Aorta (tissue), 5 donors: ENCODE measurements around the gene ELL. TPM values are rescaled to one million over a fixed set of nuclear protein-coding genes. Genes with fewer than 3 reads are reported as not detected.

Experiments used
- ATAC-seq: fragments of 200-7000 bp; cut with Tn5 transposase; one replicate; pipeline ENCODE4 v1.9.1; 2022; ENCODE audit warnings: moderate library complexity; ENCODE audit not compliant: low FRiP score
- DNase-seq, 2 donors: peaks; one replicate each; pipeline ENCODE4 v3.0.0-alpha.2; 2020
- H3K27ac ChIP-seq, 2 donors: one replicate each; pipeline ENCODE4 v1.5.1; 2013; ENCODE audit warnings: low read length in 2 of 2, mild to moderate bottlenecking in 2 of 2, moderate library complexity in 2 of 2, control low read depth in 1 of 2, inconsistent platforms in 1 of 2, low read depth in 1 of 2
- H3K27me3 ChIP-seq, 2 donors: one replicate each; pipeline ENCODE4 v1.6.1; 2013; ENCODE audit warnings: control low read depth in 1 of 2, low read length in 1 of 2, mild to moderate bottlenecking in 1 of 2, moderate library complexity in 1 of 2; ENCODE audit not compliant: insufficient read depth in 2 of 2, control insufficient read depth in 1 of 2
- H3K36me3 ChIP-seq, 2 donors: one replicate each; pipeline ENCODE4 v1.6.1; 2013; ENCODE audit warnings: control low read depth in 1 of 2, low read length in 1 of 2, mild to moderate bottlenecking in 1 of 2; ENCODE audit not compliant: insufficient read depth in 2 of 2, control insufficient read depth in 1 of 2
- H3K4me1 ChIP-seq, 2 donors: one replicate each; pipeline ENCODE4 v1.6.1; 2013; ENCODE audit warnings: low read length in 2 of 2, control low read depth in 1 of 2, mild to moderate bottlenecking in 1 of 2, moderate library complexity in 1 of 2; ENCODE audit not compliant: insufficient read depth in 2 of 2, control insufficient read depth in 1 of 2
- H3K4me3 ChIP-seq, 2 donors: one replicate each; pipeline ENCODE4 v1.5.1; 2013; ENCODE audit warnings: low read length in 2 of 2, control low read depth in 1 of 2, mild to moderate bottlenecking in 1 of 2
- H3K9me3 ChIP-seq: one replicate; pipeline ENCODE4 v1.6.1; 2013; ENCODE audit warnings: mild to moderate bottlenecking, low read length; ENCODE audit not compliant: control insufficient read depth
- WGBS, 2 donors: extraction: QIAGEN DNeasy Blood & Tissue Kit; methylation state at CpG; one replicate each; pipeline ENCODE4 v1.1.7; 2013; 5-methylcytosine and 5-hydroxymethylcytosine counted together
- intact Hi-C, 2 donors: fragments of 100-400 bp; cut with DNase I; formaldehyde crosslinking; loops; one replicate each; pipeline versions ENCODE4 v1.14.2 to v1.15.0; 2022
- polyA plus RNA-seq, 2 donors: library from polyadenylated mRNA; stranded (reverse); fragments of 200-250 nt; gene quantifications; one replicate each; pipeline ENCODE4 v1.2.3, GENCODE V29; 2013
- total RNA-seq, 2 donors: library from RNA; stranded (reverse); fragmentation: NEBNext Ultra II Directional; extraction: Animal tissue kit (Norgen Biotek cat#: 25700); gene quantifications; one replicate each; pipeline ENCODE4 v1.2.1, GENCODE V29; 2021
- donor health status: healthy with polysubstance abuse.
- donor health status: Bipolar disorder and iron deficiency.
- donor health status: DM: no; HTN: no; CAD: no.
- donor health status: DM: no; HTN: no; CAD: no.
- donor health status: DM: yes; HTN: yes; CAD: no.

Gene ELL
- total and polyA plus RNA-seq, 4 donors, result 7.3 to 37.9 (median 21.5) TPM

- H3K9me3 ChIP-seq, result no peaks in the 10 kb centered on the region
- intact Hi-C loops, result no loop called here
- WGBS, 2 donors, result 90 to 93% methylated on average over 22 of the region's 22 CpGs
- no peaks in the 10 kb centered on the region for H3K4me1 ChIP-seq
- H3K36me3 ChIP-seq, result peaks cover 0 to 6% of the 10 kb centered on the region in 2 donors
- ATAC-seq (no peak), DNase-seq (no peak)
- H3K4me3 ChIP-seq, result no peak overlapping the region
- H3K27ac ChIP-seq, result no peak overlapping the region
- no peaks in the 10 kb centered on the region for H3K27me3 ChIP-seq
Measured at GRCh38 chr19:18538115-18538514, 16.2 kb upstream of the ELL start.

GRCh38 chr19:18537431-18537830, 15.6 kb upstream of the ELL start:
- H3K4me3 ChIP-seq, result no peak overlapping the region
- WGBS, 2 donors, result 91 to 94% methylated on average over 17 of the region's 17 CpGs
- no peaks in the 10 kb centered on the region for H3K27me3 ChIP-seq
- H3K27ac ChIP-seq, result no peak overlapping the region
- intact Hi-C loops, result no loop called here
- DNase-seq (no peak), ATAC-seq (no peak)
- no peaks in the 10 kb centered on the region for H3K9me3 ChIP-seq
- H3K36me3 ChIP-seq, result peaks cover 0 to 13% of the 10 kb centered on the region in 2 donors
- no peaks in the 10 kb centered on the region for H3K4me1 ChIP-seq

DNA sequence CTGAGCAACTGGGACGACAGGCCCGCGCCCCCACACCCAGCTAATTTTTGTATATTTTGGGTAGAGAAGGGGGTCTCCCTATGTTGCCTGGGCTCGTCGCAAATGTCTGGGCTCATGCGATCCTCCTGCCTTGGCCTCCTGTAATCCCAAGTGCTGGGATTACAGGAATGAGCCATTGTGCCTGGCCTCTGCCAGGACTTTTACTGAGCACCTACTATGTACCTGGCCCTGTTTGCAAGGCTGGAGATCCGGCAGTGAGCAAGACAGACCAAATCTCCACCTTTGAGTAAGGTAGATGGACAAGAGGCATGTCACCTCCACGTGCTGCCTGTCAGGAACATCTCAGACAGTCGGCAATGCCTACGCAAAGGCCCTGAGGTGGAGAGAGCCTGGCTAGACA, 14.6 kb upstream of the ELL start:
- Histone ChIP-seq H3K4me1 (no peaks in the 10 kb centered on the region), H3K36me3 (peaks cover 0 to 13% of the 10 kb centered on the region in 2 donors), H3K27ac (no peak overlapping the region), H3K4me3 (no peak overlapping the region), H3K9me3 (no peaks in the 10 kb centered on the region), H3K27me3 (no peaks in the 10 kb centered on the region)
- DNase-seq (no peak), ATAC-seq (no peak)
- intact Hi-C loops, result no loop called here
- 93 to 95% methylated on average over 10 of the region's 10 CpGs for WGBS, 2 donors

- no peaks in the 10 kb centered on the region for H3K9me3 ChIP-seq
- no peak for DNase-seq
- H3K27me3 ChIP-seq, result no peaks in the 10 kb centered on the region
- H3K36me3 ChIP-seq, result peaks cover 0 to 11% of the 10 kb centered on the region in 2 donors
- no peak overlapping the region for H3K27ac ChIP-seq
- no peak overlapping the region for H3K4me3 ChIP-seq
- WGBS, 2 donors, result 91 to 93% methylated on average over 4 of the region's 4 CpGs
- intact Hi-C loops, result no loop called here
- no peaks in the 10 kb centered on the region for H3K4me1 ChIP-seq
- no peak for ATAC-seq
Measured at GRCh38 chr19:18533058-18533457, 11.2 kb upstream of the ELL start.

DNA sequence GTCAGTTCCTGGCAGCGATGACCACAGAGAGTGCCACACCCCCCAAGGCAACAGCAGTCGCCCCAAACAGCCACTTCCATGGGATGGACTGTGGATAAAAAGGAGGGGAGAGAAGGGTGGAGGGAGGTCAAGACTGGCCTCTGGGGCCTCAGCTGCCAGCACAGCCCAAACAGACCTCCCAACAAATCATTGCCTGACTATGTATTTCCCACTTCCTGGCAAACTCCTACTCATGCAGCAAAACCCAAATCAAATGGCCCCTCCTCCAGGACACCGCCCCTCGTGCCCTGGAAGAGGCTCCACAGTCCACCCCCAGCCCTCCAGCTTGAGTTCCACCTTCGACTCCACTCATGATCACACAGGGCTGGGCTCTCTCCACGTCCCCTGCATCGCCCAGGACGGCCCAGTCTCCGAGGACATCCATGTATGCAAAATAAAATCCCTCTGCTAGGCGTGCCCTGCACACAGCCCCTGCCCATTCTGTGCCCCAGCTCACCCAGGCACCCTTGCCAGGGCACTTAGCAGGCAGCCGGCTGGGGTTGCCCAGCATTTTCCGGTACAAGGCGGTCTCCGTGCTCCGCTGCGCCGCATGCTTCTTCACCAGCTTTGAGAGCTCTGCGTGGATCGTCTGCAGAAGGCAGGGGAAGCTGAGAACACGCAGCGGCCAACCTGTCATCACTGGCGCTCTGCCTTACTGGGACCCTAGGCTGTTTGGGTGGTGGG, 10.5 kb upstream of the ELL start:
- no peaks in the 10 kb centered on the region for H3K27me3 ChIP-seq
- peaks cover 0 to 9% of the 10 kb centered on the region in 2 donors for H3K36me3 ChIP-seq
- H3K4me3 ChIP-seq, result no peak overlapping the region
- ATAC-seq (no peak), DNase-seq (no peak)
- H3K27ac ChIP-seq, result no peak overlapping the region
- H3K4me1 ChIP-seq, result no peaks in the 10 kb centered on the region
- H3K9me3 ChIP-seq, result no peaks in the 10 kb centered on the region
- WGBS, 2 donors, result 94 to 96% methylated on average over 22 of the region's 22 CpGs
- intact Hi-C loops, result no loop called here

DNA sequence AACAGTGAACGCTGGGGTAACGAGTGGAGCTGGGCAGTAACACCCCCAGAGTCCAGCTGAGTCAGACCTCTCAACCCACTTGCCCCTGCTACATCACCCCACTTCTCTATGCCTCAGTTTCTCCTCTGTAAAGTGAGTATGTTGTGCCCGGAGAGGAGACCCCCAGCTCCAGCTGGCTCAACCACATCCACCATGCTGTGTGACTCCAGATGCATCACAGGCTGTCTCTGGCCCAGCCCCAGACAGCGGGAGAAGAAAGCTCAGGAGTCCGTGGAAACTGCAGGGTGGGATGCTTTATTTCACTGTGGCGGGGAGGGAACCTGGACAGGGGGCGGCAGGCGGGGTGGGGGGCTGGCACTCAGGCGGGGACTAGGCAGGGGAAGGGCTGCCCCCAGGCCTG, 9.6 kb upstream of the ELL start:
- 92% methylated on average over 9 of the region's 9 CpGs for WGBS, 2 donors
- peaks cover 0 to 7% of the 10 kb centered on the region in 2 donors for H3K36me3 ChIP-seq
- intact Hi-C loops, result no loop called here
- no peak overlapping the region for H3K4me3 ChIP-seq
- ATAC-seq (no peak), DNase-seq (no peak)
- no peak overlapping the region for H3K27ac ChIP-seq
- H3K4me1 ChIP-seq, result no peaks in the 10 kb centered on the region
- no peaks in the 10 kb centered on the region for H3K27me3 ChIP-seq
- H3K9me3 ChIP-seq, result no peaks in the 10 kb centered on the region

GRCh38 chr19:18529782-18530181, 7.9 kb upstream of the ELL start:
- Histone ChIP-seq H3K36me3 (peaks cover 0 to 7% of the 10 kb centered on the region in 2 donors), H3K27me3 (no peaks in the 10 kb centered on the region), H3K9me3 (no peaks in the 10 kb centered on the region), H3K4me3 (no peak overlapping the region), H3K4me1 (no peaks in the 10 kb centered on the region), H3K27ac (no peak overlapping the region)
- no peak for DNase-seq
- peak; percentile 40 for ATAC-seq
- 76% methylated on average over 7 of the region's 7 CpGs for WGBS, 2 donors
- intact Hi-C loops, result no loop called here

DNA sequence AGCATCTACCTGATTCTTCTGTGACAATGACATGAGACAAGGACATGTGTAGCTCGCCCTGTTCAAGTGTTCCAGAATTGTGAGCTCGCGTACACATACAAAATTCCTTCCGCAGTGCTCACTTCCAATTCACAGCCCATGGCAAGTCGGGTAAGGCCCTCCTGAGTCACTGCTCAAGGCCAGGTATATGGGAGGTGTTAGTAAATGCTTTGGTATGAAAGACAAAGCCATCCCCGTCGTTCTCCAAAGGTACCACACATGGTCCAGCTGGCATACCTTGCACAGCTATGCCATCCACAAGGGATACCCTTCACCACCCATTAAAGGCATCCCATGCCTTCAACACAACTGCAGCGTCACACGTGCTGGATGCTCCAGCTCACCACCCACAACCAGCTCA, 4.4 kb upstream of the ELL start:
- no peaks in the 10 kb centered on the region for H3K4me1 ChIP-seq
- H3K27ac ChIP-seq, result no peak overlapping the region
- no peaks in the 10 kb centered on the region for H3K27me3 ChIP-seq
- H3K4me3 ChIP-seq, result no peak overlapping the region
- no peaks in the 10 kb centered on the region for H3K9me3 ChIP-seq
- ATAC-seq (no peak), DNase-seq (no peak)
- 89 to 93% methylated on average over 9 of the region's 9 CpGs for WGBS, 2 donors
- intact Hi-C loops, result no loop called here
- no peaks in the 10 kb centered on the region for H3K36me3 ChIP-seq

DNA sequence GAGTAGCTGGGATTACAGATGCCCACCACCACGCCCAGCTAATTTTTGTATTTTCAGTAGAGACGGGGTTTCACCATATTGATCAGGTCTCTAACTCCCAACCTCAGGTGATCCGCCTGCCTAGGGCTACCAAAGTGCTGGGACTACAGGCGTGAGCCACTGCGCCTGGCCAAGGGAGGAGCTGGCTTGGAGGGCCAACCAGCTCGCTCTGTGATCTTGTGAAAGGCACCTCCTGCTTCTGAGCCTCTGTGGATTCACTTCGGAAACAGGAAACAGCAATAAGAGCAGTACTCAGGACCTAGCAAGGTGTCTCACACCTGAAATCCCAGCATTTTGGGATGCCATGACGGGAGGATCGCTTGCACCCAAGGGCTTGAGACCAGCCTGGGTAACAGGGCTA, 2.0 kb upstream of the ELL start:
- Histone ChIP-seq H3K9me3 (no peaks in the 10 kb centered on the region), H3K27me3 (no peaks in the 10 kb centered on the region), H3K27ac (no peak overlapping the region), H3K4me1 (no peaks in the 10 kb centered on the region), H3K36me3 (no peaks in the 10 kb centered on the region), H3K4me3 (no peak overlapping the region)
- intact Hi-C loops, result loop anchor here (5.0 kb wide), 2 partner anchors 33 to 62 kb away; partner anchors contain the start of gene KXD1 (in 2 of the 2)
- no peak for DNase-seq
- ATAC-seq, result no peak
- 91% methylated on average over 9 of the region's 9 CpGs for WGBS, 2 donors
